Esophagus squamous epithelium (tissue), 4 donors: Measurements from ENCODE around the gene UGT2B7.

Experiments
- POLR2A ChIP-seq, 4 donors: fragments of 450-650 bp; IDR thresholded peaks; one replicate each; pipeline ENCODE4 v1.6.1; 2017; ENCODE audit warnings: antibody characterized with exemption in 4 of 4, mild to moderate bottlenecking in 4 of 4, moderate library complexity in 3 of 4
- TF ChIP-seq, protein P1 (sequence below), 6 experiments: fragments of 450-650 bp in 4 of 6; fragments of 200-600 bp in 2 of 6; sonication (generic) in 2 of 6; IDR thresholded peaks; one replicate each; pipeline ENCODE4 v1.5.1; 2016 to 2019; ENCODE audit warnings: antibody characterized with exemption in 6 of 6, mild to moderate bottlenecking in 4 of 6, moderate library complexity in 4 of 6

DNA sequence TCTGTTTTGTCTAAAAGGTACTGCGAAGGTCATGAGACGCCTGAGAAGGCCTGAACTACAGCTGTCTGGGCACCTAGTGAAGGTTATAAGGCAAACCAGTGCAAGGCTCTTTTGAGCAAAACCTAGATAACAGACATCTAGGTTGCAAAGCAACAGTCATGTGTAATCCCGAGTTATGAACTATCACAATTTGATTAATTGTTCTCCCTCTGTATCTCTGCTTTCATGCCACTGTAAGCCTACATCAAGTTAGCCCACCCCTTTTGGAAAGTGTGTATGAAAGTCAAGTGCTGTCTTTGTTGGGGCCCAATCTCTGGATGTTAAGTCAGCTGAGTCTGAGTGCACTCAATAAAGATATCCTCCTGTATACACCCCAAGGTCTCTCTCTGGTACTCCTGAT lies 31.9 kb upstream of the UGT2B7 start:
- TF ChIP-seq, protein P1, sequence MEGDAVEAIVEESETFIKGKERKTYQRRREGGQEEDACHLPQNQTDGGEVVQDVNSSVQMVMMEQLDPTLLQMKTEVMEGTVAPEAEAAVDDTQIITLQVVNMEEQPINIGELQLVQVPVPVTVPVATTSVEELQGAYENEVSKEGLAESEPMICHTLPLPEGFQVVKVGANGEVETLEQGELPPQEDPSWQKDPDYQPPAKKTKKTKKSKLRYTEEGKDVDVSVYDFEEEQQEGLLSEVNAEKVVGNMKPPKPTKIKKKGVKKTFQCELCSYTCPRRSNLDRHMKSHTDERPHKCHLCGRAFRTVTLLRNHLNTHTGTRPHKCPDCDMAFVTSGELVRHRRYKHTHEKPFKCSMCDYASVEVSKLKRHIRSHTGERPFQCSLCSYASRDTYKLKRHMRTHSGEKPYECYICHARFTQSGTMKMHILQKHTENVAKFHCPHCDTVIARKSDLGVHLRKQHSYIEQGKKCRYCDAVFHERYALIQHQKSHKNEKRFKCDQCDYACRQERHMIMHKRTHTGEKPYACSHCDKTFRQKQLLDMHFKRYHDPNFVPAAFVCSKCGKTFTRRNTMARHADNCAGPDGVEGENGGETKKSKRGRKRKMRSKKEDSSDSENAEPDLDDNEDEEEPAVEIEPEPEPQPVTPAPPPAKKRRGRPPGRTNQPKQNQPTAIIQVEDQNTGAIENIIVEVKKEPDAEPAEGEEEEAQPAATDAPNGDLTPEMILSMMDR (IDR thresholded peaks at IDR 0.05): no peak
- no peak for TF ChIP-seq POLR2A (IDR thresholded peaks at IDR 0.05)
